Activated CD8-positive, alpha-beta memory T cell treated with anti-CD3 and anti-CD28 coated beads, Interleukin-2, amount 10 ng/mL, durations not matched to agents 7 days and 5 days (primary cell): Measurements from ENCODE around the gene SAAL1. TPM values are rescaled to one million over a fixed set of nuclear protein-coding genes. Genes with fewer than 3 reads are reported as not detected.

ENCODE experiments used
- total RNA-seq, 2 experiments: library from RNA; stranded (reverse); gene quantifications; one replicate each; pipeline ENCODE4 v1.2.3, GENCODE V29; 2021

The SAAL1 gene
- total RNA-seq, 2 experiments from 2014 or later: 30.0 to 35.3 TPM

Other genes with a start within 250 kb of the SAAL1 start
- gene SERGEF, start 93.0 kb downstream of the SAAL1 start, total RNA-seq: 10 to 100 TPM; 30.4 to 38.8 TPM
- gene TPH1, start 59.8 kb downstream of the SAAL1 start, total RNA-seq: under 1 TPM; 0.26 to 0.40 TPM
- gene MRGPRX3, start 26.5 kb upstream of the SAAL1 start, total RNA-seq: not detected
- not detected for gene MRGPRX4, start 66.8 kb upstream of the SAAL1 start, total RNA-seq
- not detected for gene SAA4, start 130.7 kb upstream of the SAAL1 start, total RNA-seq
- gene SAA2, start 142.6 kb upstream of the SAAL1 start, total RNA-seq: not detected
- gene SAA1, start 160.2 kb upstream of the SAAL1 start, total RNA-seq: not detected
- gene HPS5, start 216.1 kb upstream of the SAAL1 start, total RNA-seq: 10 to 100 TPM; 19.3 to 19.8 TPM
- 10 to 100 TPM; 40.0 to 47.7 TPM for gene GTF2H1, start 216.5 kb upstream of the SAAL1 start, total RNA-seq